ENCODE measurements around the gene GRID1. TPM values are rescaled to one million over a fixed set of nuclear protein-coding genes. Genes with fewer than 3 reads are reported as not detected.

Gene GRID1
- total and polyA plus RNA-seq, 8 donors: 0.31 to 8.5 (median 1.0) TPM; not detected in 1

DNA sequence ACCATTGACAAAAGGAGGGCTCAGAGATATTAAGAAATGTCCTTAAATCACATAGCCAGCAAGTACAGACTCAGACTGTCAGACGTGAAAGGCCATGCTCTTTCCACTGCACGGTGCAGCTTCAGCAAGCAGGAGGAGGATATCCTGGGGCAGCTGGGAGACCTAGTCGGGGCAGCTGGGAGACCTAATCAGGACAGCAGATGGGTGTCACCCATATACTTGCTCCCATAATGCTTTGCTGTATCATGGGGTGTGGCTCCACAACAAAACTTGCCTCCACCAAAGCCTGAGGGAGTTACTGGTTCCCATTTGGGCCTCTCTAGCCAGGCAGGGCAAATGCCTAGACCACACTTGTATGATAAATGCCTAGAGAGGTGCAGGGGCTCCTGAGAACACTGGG, 55.4 kb downstream of the GRID1 start:
- intact Hi-C loops (cut with DNase I; ENCODE audit: low total_unique reads): no loop called here
- Histone ChIP-seq H3K27me3 (peaks cover 0 to 1% (median 0%) of the 10 kb centered on the region in 3 donors), H3K36me3 (no peaks in the 10 kb centered on the region), H3K27ac (no peak overlapping the region), H3K4me1 (no peaks in the 10 kb centered on the region), H3K9me3 (no peaks in the 10 kb centered on the region), H3K4me3 (no peak overlapping the region)
- 51 to 66% (median 63%) methylated on average over 3 of the region's 3 CpGs for WGBS, 5 donors
- DNase-seq: no peak
- TF ChIP-seq POLR2A (IDR thresholded peaks at IDR 0.05): no peak
- no peak for TF ChIP-seq CTCF (IDR thresholded peaks at IDR 0.05)
- TF ChIP-seq POLR2AphosphoS5 (IDR thresholded peaks at IDR 0.05): no peak
- TF ChIP-seq EP300 (IDR thresholded peaks at IDR 0.05): no peak

GRCh38 chr10:86310702-86311101, 55.9 kb downstream of the GRID1 start:
- Histone ChIP-seq H3K27me3 (no peaks in the 10 kb centered on the region), H3K4me3 (no peak overlapping the region), H3K27ac (no peak overlapping the region), H3K4me1 (no peaks in the 10 kb centered on the region), H3K36me3 (no peaks in the 10 kb centered on the region), H3K9me3 (no peaks in the 10 kb centered on the region)
- TF ChIP-seq POLR2AphosphoS5 (IDR thresholded peaks at IDR 0.05) (no peak), CTCF (IDR thresholded peaks at IDR 0.05) (no peak), EP300 (IDR thresholded peaks at IDR 0.05) (no peak), POLR2A (IDR thresholded peaks at IDR 0.05) (no peak)
- DNase-seq: no peak
- WGBS, 5 donors: 7 to 30% (median 16%) methylated on average over 1 of the region's 1 CpG
- intact Hi-C loops (cut with DNase I; ENCODE audit: low total_unique reads): no loop called here

- intact Hi-C loops (cut with DNase I; ENCODE audit: low total_unique reads): no loop called here
- Histone ChIP-seq H3K4me3 (no peak overlapping the region), H3K36me3 (no peaks in the 10 kb centered on the region), H3K27ac (no peak overlapping the region), H3K9me3 (no peaks in the 10 kb centered on the region), H3K27me3 (no peaks in the 10 kb centered on the region), H3K4me1 (no peaks in the 10 kb centered on the region)
- 86 to 100% (median 90%) methylated on average over 1 to 2 of the region's 2 CpGs for WGBS, 5 donors
- DNase-seq: no peak
- no peak for TF ChIP-seq POLR2A (IDR thresholded peaks at IDR 0.05)
- TF ChIP-seq CTCF (IDR thresholded peaks at IDR 0.05): no peak
- TF ChIP-seq EP300 (IDR thresholded peaks at IDR 0.05): no peak
- TF ChIP-seq POLR2AphosphoS5 (IDR thresholded peaks at IDR 0.05): no peak
Measured at GRCh38 chr10:86310291-86310690, 56.3 kb downstream of the GRID1 start.

GRCh38 chr10:86308056-86308455, 58.5 kb downstream of the GRID1 start:
- no peaks in the 10 kb centered on the region for H3K9me3 ChIP-seq
- intact Hi-C loops (cut with DNase I; ENCODE audit: low total_unique reads): no loop called here
- 29 to 65% (median 58%) methylated on average over 1 of the region's 1 CpG for WGBS, 5 donors
- no peak overlapping the region for H3K27ac ChIP-seq
- TF ChIP-seq POLR2A (IDR thresholded peaks at IDR 0.05): no peak
- no peak for TF ChIP-seq CTCF (IDR thresholded peaks at IDR 0.05)
- TF ChIP-seq EP300 (IDR thresholded peaks at IDR 0.05): no peak
- no peak for TF ChIP-seq POLR2AphosphoS5 (IDR thresholded peaks at IDR 0.05)
- H3K4me3 ChIP-seq: no peak overlapping the region
- H3K27me3 ChIP-seq: no peaks in the 10 kb centered on the region
- no peaks in the 10 kb centered on the region for H3K36me3 ChIP-seq
- DNase-seq: no peak
- no peaks in the 10 kb centered on the region for H3K4me1 ChIP-seq
